Memory B cell (primary cell): Measurements from ENCODE around the gene ZNF765.
A peak's percentile ranks its signal among the peaks of the same experiment; 100 is the strongest.
"Not testable (repeated sequence)": the region's sequence is repeated elsewhere in the genome, so short reads cannot be mapped to it uniquely, and the experiment has no call there.

Experiments
- ATAC-seq: fragments of 150-1000 bp; cut with Tn5 transposase; 2 replicates; pipeline ENCODE4 v1.10.0; 2021; ENCODE audit warnings: low read depth, mild to moderate bottlenecking, moderate library complexity
- DNase-seq, 2 donors: peaks; one replicate each; pipeline ENCODE4 v3.0.0; 2022; ENCODE audit warnings: low spot score in 2 of 2
- H3K27ac Mint-ChIP-seq: one replicate; pipeline ENCODE4 v1.8.0; 2022; ENCODE audit warnings: mild to moderate bottlenecking, moderate library complexity, mixed read lengths
- H3K27me3 Mint-ChIP-seq: one replicate; pipeline ENCODE4 v1.8.0; 2022; ENCODE audit warnings: mixed read lengths
- H3K36me3 Mint-ChIP-seq: one replicate; pipeline ENCODE4 v1.8.0; 2022; ENCODE audit warnings: mild to moderate bottlenecking, mixed read lengths
- H3K4me1 Mint-ChIP-seq: one replicate; pipeline ENCODE4 v1.8.0; 2022; ENCODE audit warnings: mixed read lengths
- H3K4me3 Mint-ChIP-seq: one replicate; pipeline ENCODE4 v1.8.0; 2022; ENCODE audit warnings: mild to moderate bottlenecking, moderate library complexity, mixed read lengths
- H3K9me3 Mint-ChIP-seq: one replicate; pipeline ENCODE4 v1.8.0; 2022; ENCODE audit warnings: mixed read lengths

Gene ZNF765

GRCh38 chr19:53443809-53444208 lies 48.9 kb downstream of the ZNF765 start:
- H3K9me3 Mint-ChIP-seq: peaks cover 22% of the 10 kb centered on the region
- H3K4me3 Mint-ChIP-seq, H3K4me1 Mint-ChIP-seq, ATAC-seq, DNase-seq, H3K27ac Mint-ChIP-seq, H3K27me3 Mint-ChIP-seq: not testable (repeated sequence)
- H3K36me3 Mint-ChIP-seq: peaks cover 58% of the 10 kb centered on the region

DNA sequence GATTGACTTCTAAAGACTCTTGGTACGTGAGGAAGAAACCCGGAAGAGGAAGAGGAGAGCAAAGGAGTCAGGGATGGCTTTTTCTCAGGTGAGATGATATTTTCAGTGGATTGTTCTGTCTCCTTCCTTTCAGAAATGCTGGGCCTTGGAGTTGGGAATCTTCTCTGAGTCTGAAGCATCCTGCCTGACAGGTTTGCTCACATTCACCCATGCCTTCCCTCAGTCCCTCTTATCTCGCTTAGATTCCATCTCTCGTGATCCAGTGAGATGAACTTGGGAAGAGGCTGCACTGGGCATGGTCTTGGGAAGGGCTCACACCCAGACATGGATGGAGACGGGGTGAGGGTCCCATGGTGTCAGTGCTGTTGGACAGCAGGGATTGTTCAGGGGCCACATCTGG lies 52.2 kb downstream of the ZNF765 start:
- not testable (repeated sequence) for H3K4me3 Mint-ChIP-seq, H3K27me3 Mint-ChIP-seq, H3K27ac Mint-ChIP-seq, ATAC-seq, DNase-seq, H3K4me1 Mint-ChIP-seq
- Mint-ChIP-seq H3K9me3 (peaks cover 24% of the 10 kb centered on the region), H3K36me3 (peaks cover 63% of the 10 kb centered on the region)

DNA sequence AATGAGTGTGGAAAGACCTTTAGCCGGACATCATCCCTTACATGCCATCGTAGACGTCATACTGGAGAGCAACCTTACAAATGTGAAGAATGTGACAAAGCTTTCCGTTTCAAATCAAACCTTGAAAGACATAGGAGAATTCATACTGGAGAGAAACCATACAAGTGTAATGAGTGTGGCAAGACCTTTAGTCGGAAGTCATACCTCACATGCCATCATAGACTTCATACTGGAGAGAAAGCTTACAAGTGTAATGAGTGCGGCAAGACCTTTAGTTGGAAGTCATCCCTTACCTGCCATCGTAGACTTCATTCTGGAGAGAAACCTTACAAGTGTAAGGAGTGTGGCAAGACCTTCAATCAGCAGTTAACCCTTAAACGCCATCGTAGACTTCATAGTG lies 60.9 kb downstream of the ZNF765 start:
- ATAC-seq (no peak), DNase-seq (no peak)
- Mint-ChIP-seq H3K4me3 (no peak overlapping the region), H3K4me1 (no peaks in the 10 kb centered on the region), H3K27ac (no peak overlapping the region), H3K36me3 (peaks cover 49% of the 10 kb centered on the region), H3K27me3 (no peaks in the 10 kb centered on the region), H3K9me3 (peaks cover 31% of the 10 kb centered on the region)

DNA sequence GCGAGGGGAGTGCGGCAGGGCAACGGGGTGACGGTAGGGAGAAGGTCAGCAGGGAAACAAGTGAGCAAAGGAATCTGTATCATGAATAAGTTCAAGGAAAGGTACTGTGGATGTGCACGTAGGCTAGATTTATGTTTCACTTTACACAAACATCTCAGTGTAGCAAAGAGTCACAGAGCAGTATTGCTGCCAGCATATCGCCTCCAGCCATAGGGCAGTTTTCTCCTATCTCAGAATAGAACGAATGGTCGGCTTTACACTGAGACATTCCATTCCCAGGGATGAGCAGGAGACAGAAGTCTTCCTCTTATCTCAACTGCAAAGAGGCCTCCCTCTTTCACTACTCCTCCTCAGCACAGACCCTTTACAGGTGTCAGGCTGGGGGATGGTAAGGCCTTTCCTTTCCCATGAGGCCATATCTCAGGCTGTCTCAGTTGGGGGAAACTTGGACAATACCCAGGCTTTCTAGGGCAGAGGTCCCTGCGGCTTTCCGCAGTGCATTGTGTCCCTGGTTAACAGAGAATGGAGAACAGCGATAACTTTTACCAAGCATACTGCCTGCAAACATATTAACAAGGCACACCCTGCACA lies 65.3 kb downstream of the ZNF765 start:
- Mint-ChIP-seq H3K36me3 (peaks cover 31% of the 10 kb centered on the region), H3K9me3 (peaks cover 41% of the 10 kb centered on the region)
- not testable (repeated sequence) for ATAC-seq, H3K4me3 Mint-ChIP-seq, H3K27ac Mint-ChIP-seq, H3K4me1 Mint-ChIP-seq, DNase-seq, H3K27me3 Mint-ChIP-seq

- no peak for ATAC-seq
- Mint-ChIP-seq H3K4me3 (no peak overlapping the region), H3K9me3 (peaks cover 25% of the 10 kb centered on the region), H3K4me1 (peaks cover 3% of the 10 kb centered on the region), H3K27ac (no peak overlapping the region), H3K36me3 (peaks cover 15% of the 10 kb centered on the region), H3K27me3 (peaks cover 7% of the 10 kb centered on the region)
- no peak for DNase-seq
Observed at GRCh38 chr19:53461866-53462265, 66.9 kb downstream of the ZNF765 start.

GRCh38 chr19:53462861-53463260 lies 67.9 kb downstream of the ZNF765 start:
- H3K36me3 Mint-ChIP-seq: peaks cover 12% of the 10 kb centered on the region
- H3K4me3 Mint-ChIP-seq: no peak overlapping the region
- H3K9me3 Mint-ChIP-seq: peaks cover 22% of the 10 kb centered on the region
- DNase-seq: no peak
- no peak for ATAC-seq
- peaks cover 3% of the 10 kb centered on the region for H3K4me1 Mint-ChIP-seq
- H3K27me3 Mint-ChIP-seq: peaks cover 7% of the 10 kb centered on the region
- H3K27ac Mint-ChIP-seq: no peak overlapping the region

GRCh38 chr19:53463263-53463662 lies 68.3 kb downstream of the ZNF765 start:
- peaks cover 12% of the 10 kb centered on the region for H3K36me3 Mint-ChIP-seq
- H3K9me3 Mint-ChIP-seq: peaks cover 22% of the 10 kb centered on the region
- H3K4me1 Mint-ChIP-seq: peaks cover 5% of the 10 kb centered on the region
- DNase-seq (no peak), ATAC-seq (no peak)
- H3K27ac Mint-ChIP-seq: no peak overlapping the region
- H3K27me3 Mint-ChIP-seq: peaks cover 7% of the 10 kb centered on the region
- no peak overlapping the region for H3K4me3 Mint-ChIP-seq

- H3K4me3 Mint-ChIP-seq: peak overlapping the region; percentile 92
- peaks cover 16% of the 10 kb centered on the region for H3K4me1 Mint-ChIP-seq
- DNase-seq (no peak), ATAC-seq (peak; percentile 33)
- H3K27me3 Mint-ChIP-seq: peaks cover 7% of the 10 kb centered on the region
- H3K36me3 Mint-ChIP-seq: peaks cover 22% of the 10 kb centered on the region
- peaks cover 16% of the 10 kb centered on the region for H3K9me3 Mint-ChIP-seq
- no peak overlapping the region for H3K27ac Mint-ChIP-seq
Observed at GRCh38 chr19:53466726-53467484, 72.0 kb downstream of the ZNF765 start.

GRCh38 chr19:53467485-53468262 lies 72.7 kb downstream of the ZNF765 start, which contains the start of gene ZNF813:
Gene ZNF813, plus strand, starts transcription at chr19:53467733. Its CDS starts 16,090 bp downstream, at chr19:53483823.
- H3K4me3 Mint-ChIP-seq: peak within 1 kb of the TSS; percentile 92
- DNase-seq: peak; percentile 88 to 97
- H3K4me1 Mint-ChIP-seq: peaks cover 16% of the 10 kb centered on the region
- H3K27me3 Mint-ChIP-seq: peaks cover 7% of the 10 kb centered on the region
- peaks cover 26% of the 10 kb centered on the region for H3K36me3 Mint-ChIP-seq
- peak within 1 kb of the TSS; percentile 81 for H3K27ac Mint-ChIP-seq
- peak; percentile 95 for ATAC-seq
- H3K9me3 Mint-ChIP-seq: peaks cover 18% of the 10 kb centered on the region

- Mint-ChIP-seq H3K27ac (peak overlapping the region; percentile 81), H3K36me3 (peaks cover 26% of the 10 kb centered on the region), H3K9me3 (peaks cover 12% of the 10 kb centered on the region)
Observed at GRCh38 chr19:53468628-53469027, 73.7 kb downstream of the ZNF765 start.

DNA sequence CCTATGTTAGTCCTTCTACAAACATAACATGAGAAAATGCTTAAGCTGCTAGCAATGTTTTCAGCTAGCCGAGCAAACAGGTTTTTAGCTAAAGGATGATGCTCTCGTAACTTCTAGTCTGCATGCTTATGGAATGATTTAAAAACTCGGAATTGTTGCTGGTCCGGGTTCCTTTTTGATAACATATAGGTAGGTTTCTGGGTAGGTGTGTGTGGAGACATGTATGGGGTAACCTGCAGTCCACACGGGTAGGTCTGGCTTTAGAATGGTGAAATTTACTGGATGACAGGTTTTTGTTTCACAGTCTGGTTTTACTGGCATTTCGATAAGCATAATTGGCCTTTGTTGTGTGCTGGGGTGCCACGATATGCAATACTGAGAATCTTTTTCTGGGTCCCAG lies 77.0 kb downstream of the ZNF765 start:
- no peak for DNase-seq
- Mint-ChIP-seq H3K36me3 (peaks cover 40% of the 10 kb centered on the region), H3K27me3 (no peaks in the 10 kb centered on the region), H3K27ac (no peak overlapping the region), H3K4me3 (no peak overlapping the region), H3K9me3 (peaks cover 10% of the 10 kb centered on the region), H3K4me1 (peaks cover 15% of the 10 kb centered on the region)
- ATAC-seq: no peak

More at GRCh38 chr19:53468628-53469027, 73.7 kb downstream of the ZNF765 start:
- Mint-ChIP-seq H3K4me1 (peaks cover 13% of the 10 kb centered on the region), H3K4me3 (peak overlapping the region; percentile 92)
- ATAC-seq, DNase-seq, H3K27me3 Mint-ChIP-seq: not testable (repeated sequence)

GRCh38 chr19:53474832-53475231 lies 79.9 kb downstream of the ZNF765 start:
- not testable (repeated sequence) for H3K4me1 Mint-ChIP-seq

DNA sequence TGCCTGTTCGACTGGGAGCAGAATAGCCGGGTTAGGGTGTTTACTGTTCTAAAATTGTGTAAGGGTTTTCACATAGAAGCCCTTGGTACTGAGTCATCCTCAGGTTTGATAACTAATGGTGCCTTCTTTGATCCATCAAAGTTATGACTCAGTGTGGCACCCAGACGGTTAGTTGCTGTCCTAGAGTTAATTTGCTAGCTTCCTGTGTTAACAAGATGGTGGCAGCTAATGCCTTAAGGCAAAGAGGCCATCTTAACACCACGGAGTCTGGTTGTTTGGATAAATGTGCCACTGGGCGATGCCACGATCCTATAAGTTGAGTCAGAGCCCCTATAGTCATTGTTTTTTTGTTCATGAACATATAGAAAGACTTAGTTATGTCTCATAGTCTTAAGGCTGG lies 80.5 kb downstream of the ZNF765 start:
- ATAC-seq, H3K4me3 Mint-ChIP-seq, H3K9me3 Mint-ChIP-seq, H3K27me3 Mint-ChIP-seq, DNase-seq, H3K27ac Mint-ChIP-seq, H3K4me1 Mint-ChIP-seq: not testable (repeated sequence)
- peaks cover 60% of the 10 kb centered on the region for H3K36me3 Mint-ChIP-seq

More at GRCh38 chr19:53474832-53475231, 79.9 kb downstream of the ZNF765 start:
- H3K4me3 Mint-ChIP-seq, DNase-seq, H3K27ac Mint-ChIP-seq, ATAC-seq, H3K9me3 Mint-ChIP-seq, H3K27me3 Mint-ChIP-seq: not testable (repeated sequence)
- H3K36me3 Mint-ChIP-seq: peaks cover 56% of the 10 kb centered on the region
